ENCODE measurements around the gene CTSF. TPM values are rescaled to one million over a fixed set of nuclear protein-coding genes. Genes with fewer than 3 reads are reported as not detected.

Gene CTSF
- total and polyA plus RNA-seq, 2 of the 13 experiments (the other 11 are each of a cell fraction or from before 2014, with no cell fraction given): not detected

- TF ChIP-seq ZNF841 (CRISPR knock-in tag; IDR thresholded peaks at IDR 0.05; ENCODE audit: borderline replicate concordance) (no peak), ZNF589 (CRISPR knock-in tag; conservative IDR thresholded peaks at IDR 0.05) (no peak), SIN3A (IDR thresholded peaks at IDR 0.05; ENCODE audit: borderline replicate concordance, low read depth, low read length) (peak; percentile 88), ATF7 (IDR thresholded peaks at IDR 0.05) (no peak), ATF7 (CRISPR knock-in tag; IDR thresholded peaks at IDR 0.05) (no peak), ZNF547 (CRISPR knock-in tag; IDR thresholded peaks at IDR 0.05) (peak; percentile 58; the same call in 1 of the 2 replicates), ZNF431 (CRISPR knock-in tag; IDR thresholded peaks at IDR 0.05; ENCODE audit: borderline replicate concordance, low read depth) (no peak), KMT2B (CRISPR knock-in tag; IDR thresholded peaks at IDR 0.05) (0 out of 2 replicates have a peak, but pooled peaks have one; percentile 24), JARID2 (CRISPR knock-in tag; IDR thresholded peaks at IDR 0.05; ENCODE audit: insufficient replicate concordance) (no peak), ZBTB40 (IDR thresholded peaks at IDR 0.05) (no peak), ZBTB40 (CRISPR knock-in tag; IDR thresholded peaks at IDR 0.05) (peak; percentile 23; the same call in 1 of the 2 replicates), ZNF274 (CRISPR knock-in tag; IDR thresholded peaks at IDR 0.05) (no peak), ZNF644 (CRISPR knock-in tag; IDR thresholded peaks at IDR 0.05; ENCODE audit: low read depth) (no peak), ZNF138 (CRISPR knock-in tag; IDR thresholded peaks at IDR 0.05; ENCODE audit: low read depth) (no peak), NFIB (CRISPR knock-in tag; IDR thresholded peaks at IDR 0.05; ENCODE audit: borderline replicate concordance) (no peak), ZBTB10 (CRISPR knock-in tag; IDR thresholded peaks at IDR 0.05; ENCODE audit: borderline replicate concordance) (peak; percentile 22; the same call in 1 of the 2 replicates), SP1 (IDR thresholded peaks at IDR 0.05) (no peak), SP1 (CRISPR knock-in tag; IDR thresholded peaks at IDR 0.05) (peak; percentile 67)
Measured at GRCh38 chr11:66545701-66546367, 22.6 kb downstream of the CTSF start, which contains the start of gene ZDHHC24 (continued).
